CD14-positive monocyte (primary cell): ENCODE results near the gene TNFSF9. TPM values are rescaled to one million over a fixed set of nuclear protein-coding genes. Genes with fewer than 3 reads are reported as not detected.
A peak's percentile ranks its signal among the peaks of the same experiment; 100 is the strongest.
"Not testable (repeated sequence)": the region's sequence is repeated elsewhere in the genome, so short reads cannot be mapped to it uniquely, and the experiment has no call there.

ENCODE experiments used
- DNase-seq, 3 donors: peaks; one replicate each; pipeline ENCODE4 v3.0.0-alpha.2; 2011 to 2022
- H2AFZ ChIP-seq: 2 replicates; pipeline ENCODE4 v1.6.0; 2012; ENCODE audit warnings: mild to moderate bottlenecking, low read depth, low read length, inconsistent platforms; ENCODE audit not compliant: insufficient read depth, poor library complexity, severe bottlenecking
- H3K27ac ChIP-seq, 2 donors: 1 replicate in 1 of 2; 2 replicates in 1 of 2; pipeline ENCODE4 v1.5.1; 2012 to 2013; ENCODE audit warnings: low read length in 2 of 2, control low read depth in 1 of 2, inconsistent platforms in 1 of 2, low read depth in 1 of 2, mild to moderate bottlenecking in 1 of 2
- H3K27me3 ChIP-seq, 2 donors: one replicate each; pipeline versions ENCODE4 v1.6.0 to v1.6.1; 2011 to 2013; ENCODE audit warnings: low read length in 2 of 2; ENCODE audit not compliant: control insufficient read depth in 2 of 2, insufficient read depth in 2 of 2
- H3K36me3 ChIP-seq, 2 donors: replicated peaks in 1 of 2; 1 replicate in 1 of 2; 2 replicates in 1 of 2; pipeline versions ENCODE4 v1.5.1 to v1.6.1; 2012 to 2013; ENCODE audit warnings: low read length in 2 of 2, control low read depth in 1 of 2, inconsistent platforms in 1 of 2, mild to moderate bottlenecking in 1 of 2; ENCODE audit not compliant: insufficient read depth in 2 of 2, control insufficient read depth in 1 of 2
- H3K4me1 ChIP-seq, 2 donors: 1 replicate in 1 of 2; 2 replicates in 1 of 2; pipeline versions ENCODE4 v1.5.1 to v1.6.1; 2012 to 2013; ENCODE audit warnings: low read length in 2 of 2, control low read depth in 1 of 2, inconsistent platforms in 1 of 2, mild to moderate bottlenecking in 1 of 2, moderate library complexity in 1 of 2; ENCODE audit not compliant: insufficient read depth in 2 of 2, control insufficient read depth in 1 of 2
- H3K4me2 ChIP-seq: replicated peaks from 2 replicates; pipeline ENCODE3; 2012; ENCODE audit warnings: low read length, moderate library complexity, mild to moderate bottlenecking; ENCODE audit not compliant: poor library complexity, severe bottlenecking; ENCODE audit errors: extremely low read depth
- H3K4me3 ChIP-seq, 3 experiments: fragments of 200-600 bp in 1 of 3; sonication (generic) in 1 of 3; replicated peaks in 1 of 3; 1 replicate in 2 of 3; 2 replicates in 1 of 3; pipeline ENCODE4 v1.5.1; 2011 to 2013; ENCODE audit warnings: low read length in 3 of 3, mild to moderate bottlenecking in 3 of 3, control low read depth in 2 of 3, low read depth in 2 of 3, inconsistent platforms in 1 of 3, moderate library complexity in 1 of 3
- H3K79me2 ChIP-seq: 2 replicates; pipeline ENCODE4 v1.6.0; 2012; ENCODE audit warnings: mild to moderate bottlenecking, control low read depth, inconsistent platforms, low read length, moderate library complexity; ENCODE audit not compliant: insufficient read depth
- H3K9ac ChIP-seq: 2 replicates; pipeline ENCODE4 v1.6.0; 2017; ENCODE audit warnings: low read length, mild to moderate bottlenecking; ENCODE audit not compliant: insufficient read depth, poor library complexity, severe bottlenecking
- H3K9me3 ChIP-seq, 2 donors: replicated peaks in 1 of 2; 1 replicate in 1 of 2; 2 replicates in 1 of 2; pipeline versions ENCODE4 v1.5.1 to v1.6.1; 2012 to 2013; ENCODE audit warnings: low read length in 2 of 2, control low read depth in 1 of 2; ENCODE audit not compliant: control insufficient read depth in 1 of 2, insufficient read depth in 1 of 2
- H4K20me1 ChIP-seq: 2 replicates; pipeline ENCODE4 v1.6.0; 2012; ENCODE audit warnings: mild to moderate bottlenecking, low read length, control low read depth, moderate library complexity; ENCODE audit not compliant: insufficient read depth
- H3K27ac Mint-ChIP-seq, 7 donors: one replicate each; pipeline ENCODE4 v1.8.0; 2020; ENCODE audit warnings: mild to moderate bottlenecking in 7 of 7, mixed read lengths in 7 of 7, moderate library complexity in 6 of 7, inconsistent platforms in 2 of 7
- H3K27me3 Mint-ChIP-seq, 3 donors: one replicate each; pipeline ENCODE4 v1.8.0; 2021 to 2022; ENCODE audit warnings: low read depth in 3 of 3, mild to moderate bottlenecking in 3 of 3, mixed read lengths in 3 of 3, moderate library complexity in 3 of 3, inconsistent platforms in 1 of 3
- H3K36me3 Mint-ChIP-seq, 2 donors: one replicate each; pipeline ENCODE4 v1.8.0; 2020; ENCODE audit warnings: mixed read lengths in 2 of 2, inconsistent platforms in 1 of 2, mild to moderate bottlenecking in 1 of 2
- H3K4me1 Mint-ChIP-seq: one replicate; pipeline ENCODE4 v1.8.0; 2020; ENCODE audit warnings: mild to moderate bottlenecking, mixed read lengths
- H3K4me3 Mint-ChIP-seq, 2 donors: one replicate each; pipeline ENCODE4 v1.8.0; 2020; ENCODE audit warnings: mild to moderate bottlenecking in 2 of 2, mixed read lengths in 2 of 2, moderate library complexity in 1 of 2
- H3K9me3 Mint-ChIP-seq, 7 donors: one replicate each; pipeline ENCODE4 v1.8.0; 2020 to 2022; ENCODE audit warnings: mixed read lengths in 7 of 7, mild to moderate bottlenecking in 6 of 7, moderate library complexity in 6 of 7, inconsistent platforms in 2 of 7
- CTCF ChIP-seq: fragments of 200-600 bp; IDR thresholded peaks from one replicate; pipeline ENCODE4 v1.8.0; 2022; ENCODE audit warnings: antibody characterized with exemption, mild to moderate bottlenecking
- WGBS: methylation state at CpG from one replicate; pipeline ENCODE4 v1.1.5; 2013; ENCODE audit warnings: missing lambda C conversion rate; ENCODE audit not compliant: insufficient coverage; 5-methylcytosine and 5-hydroxymethylcytosine counted together
- intact Hi-C, 2 donors: fragments of 100-400 bp; cut with micrococcal nuclease; formaldehyde crosslinking; loops; one replicate each; pipeline versions ENCODE4 v1.15.0 to v1.15.1; 2023
- polyA plus RNA-seq, 3 donors: library from polyadenylated mRNA; depleted of rRNA in 1 of 3; unstranded in 2 of 3; stranded (reverse) in 1 of 3; fragments of 300-500 nt in 2 of 3; fragments of >200 nt in 1 of 3; fragmentation: Illumina TruSeq in 2 of 3; gene quantifications; 1 replicate in 2 of 3; 2 replicates in 1 of 3; pipeline ENCODE4 v1.2.3, GENCODE V29; 2012 to 2021

The TNFSF9 gene
- polyA plus RNA-seq, 3 donors = 3.7 to 4.9 (median 4.3) TPM

GRCh38 chr19:6556043-6556449 lies 25.2 kb downstream of the TNFSF9 start:
- H3K27me3 ChIP-seq = peaks cover 0 to 2% of the 10 kb centered on the region in 2 donors
- no peaks in the 10 kb centered on the region for H3K9me3 ChIP-seq
- peaks cover 0 to 3% (median 0%) of the 10 kb centered on the region in 7 donors for H3K9me3 Mint-ChIP-seq
- TF ChIP-seq CTCF = peak; percentile 39
- H3K4me1 ChIP-seq = peaks cover 3 to 7% of the 10 kb centered on the region in 2 donors
- DNase-seq = no peak
- H2AFZ ChIP-seq = no peak overlapping the region
- H3K79me2 ChIP-seq = no peaks in the 10 kb centered on the region
- H3K27ac ChIP-seq = no peak overlapping the region
- no peaks in the 10 kb centered on the region for H3K36me3 Mint-ChIP-seq
- no peak overlapping the region for H3K4me3 Mint-ChIP-seq
- no peaks in the 10 kb centered on the region for H4K20me1 ChIP-seq
- H3K4me3 ChIP-seq = no peak overlapping the region
- peaks cover 2% of the 10 kb centered on the region for H3K4me1 Mint-ChIP-seq
- no peak overlapping the region for H3K9ac ChIP-seq
- peaks cover 9 to 28% (median 12%) of the 10 kb centered on the region in 3 donors for H3K27me3 Mint-ChIP-seq
- no peaks in the 10 kb centered on the region for H3K36me3 ChIP-seq
- H3K27ac Mint-ChIP-seq = no peak overlapping the region
- no peak overlapping the region for H3K4me2 ChIP-seq
- 79% methylated on average over 2 of the region's 2 CpGs for WGBS
- intact Hi-C loops = no loop called here

GRCh38 chr19:6556480-6557195 lies 25.8 kb downstream of the TNFSF9 start:
- TF ChIP-seq CTCF = no peak
- Histone ChIP-seq H2AFZ (no peak overlapping the region), H4K20me1 (no peaks in the 10 kb centered on the region), H3K4me3 (no peak overlapping the region), H3K9ac (no peak overlapping the region), H3K4me2 (no peak overlapping the region), H3K4me1 (peaks cover 3 to 5% of the 10 kb centered on the region in 2 donors), H3K36me3 (no peaks in the 10 kb centered on the region), H3K79me2 (no peaks in the 10 kb centered on the region), H3K27ac (no peak overlapping the region), H3K9me3 (no peaks in the 10 kb centered on the region), H3K27me3 (peaks cover 0 to 2% of the 10 kb centered on the region in 2 donors)
- Mint-ChIP-seq H3K4me1 (peaks cover 2% of the 10 kb centered on the region), H3K36me3 (no peaks in the 10 kb centered on the region), H3K27me3 (peaks cover 9 to 26% (median 16%) of the 10 kb centered on the region in 3 donors), H3K4me3 (no peak overlapping the region), H3K9me3 (no peaks in the 10 kb centered on the region), H3K27ac (no peak overlapping the region)
- 39% methylated on average over 4 of the region's 11 CpGs for WGBS
- intact Hi-C loops = no loop called here
- peak in 1 of 3 donors; percentile 76 for DNase-seq

GRCh38 chr19:6562437-6562836 lies 31.6 kb downstream of the TNFSF9 start:
- H3K4me1 Mint-ChIP-seq, H2AFZ ChIP-seq, H4K20me1 ChIP-seq, H3K36me3 Mint-ChIP-seq, H3K4me3 Mint-ChIP-seq, H3K79me2 ChIP-seq, H3K9me3 ChIP-seq, H3K4me2 ChIP-seq, H3K9ac ChIP-seq, DNase-seq, H3K27me3 ChIP-seq, H3K36me3 ChIP-seq, intact Hi-C loops, H3K27ac ChIP-seq, H3K4me3 ChIP-seq, H3K4me1 ChIP-seq, H3K27ac Mint-ChIP-seq: not testable (repeated sequence)
- H3K9me3 Mint-ChIP-seq = peaks cover 4 to 17% (median 9%) of the 10 kb centered on the region in 7 donors
- no CpG with 5 or more reads among the region's 1 CpG for WGBS
- H3K27me3 Mint-ChIP-seq = peaks cover 0 to 25% (median 13%) of the 10 kb centered on the region in 3 donors
